C4-2B (cell line): ENCODE measurements around the gene SYTL3.
"Not testable (repeated sequence)": the region's sequence is repeated elsewhere in the genome, so short reads cannot be mapped to it uniquely, and the experiment has no call there.

Experiments
- H3K27ac ChIP-seq: fragments of 450-650 bp; 2 replicates; pipeline ENCODE4 v1.5.1; 2017
- ZFX ChIP-seq: fragments of 450-650 bp; IDR thresholded peaks from 2 replicates; pipeline ENCODE4 v1.6.1; 2017
- TF ChIP-seq, protein P1 (sequence below): fragments of 450-650 bp; conservative IDR thresholded peaks from 2 replicates; pipeline ENCODE4 v1.5.1; 2017; ENCODE audit warnings: mild to moderate bottlenecking

The SYTL3 gene

DNA sequence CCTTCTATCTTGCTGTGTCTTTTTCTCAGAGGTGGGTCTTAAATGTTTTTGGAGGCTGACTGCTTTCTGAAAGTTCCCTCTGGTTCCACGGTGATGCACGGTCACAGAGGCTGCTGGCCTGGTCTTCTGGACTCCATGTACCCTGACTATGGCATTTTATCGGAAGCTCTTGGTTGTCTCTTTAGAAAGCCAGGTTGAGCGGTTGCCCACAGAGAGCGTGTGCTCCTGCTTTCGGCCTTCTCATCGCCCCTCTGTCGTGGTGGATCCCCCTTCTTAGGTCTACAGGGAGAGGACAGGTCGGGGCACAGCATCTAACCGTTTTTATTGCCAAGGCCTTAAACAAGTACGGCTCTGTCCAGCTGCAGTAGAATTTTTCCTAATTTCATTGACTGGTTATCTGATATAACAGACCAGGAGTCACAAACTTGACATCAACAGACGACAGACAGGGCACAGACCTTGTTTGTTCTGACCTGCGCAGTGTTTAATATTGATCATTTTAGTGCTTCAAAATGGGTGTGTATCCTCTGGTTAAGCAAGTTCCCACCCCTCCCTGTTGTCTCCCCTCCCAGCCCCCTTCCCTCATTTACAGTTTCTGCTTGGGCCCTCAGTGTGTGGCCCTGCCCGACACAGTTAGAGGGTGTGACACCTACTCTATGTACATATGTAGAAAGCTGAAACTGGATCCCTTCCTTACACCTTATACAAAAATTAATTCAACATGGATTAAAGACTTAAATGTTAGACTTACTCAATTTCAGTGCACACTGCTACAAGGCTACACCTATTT lies 24.7 kb downstream of the SYTL3 start:
- TF ChIP-seq ZFX: no peak
- TF ChIP-seq, protein P1, sequence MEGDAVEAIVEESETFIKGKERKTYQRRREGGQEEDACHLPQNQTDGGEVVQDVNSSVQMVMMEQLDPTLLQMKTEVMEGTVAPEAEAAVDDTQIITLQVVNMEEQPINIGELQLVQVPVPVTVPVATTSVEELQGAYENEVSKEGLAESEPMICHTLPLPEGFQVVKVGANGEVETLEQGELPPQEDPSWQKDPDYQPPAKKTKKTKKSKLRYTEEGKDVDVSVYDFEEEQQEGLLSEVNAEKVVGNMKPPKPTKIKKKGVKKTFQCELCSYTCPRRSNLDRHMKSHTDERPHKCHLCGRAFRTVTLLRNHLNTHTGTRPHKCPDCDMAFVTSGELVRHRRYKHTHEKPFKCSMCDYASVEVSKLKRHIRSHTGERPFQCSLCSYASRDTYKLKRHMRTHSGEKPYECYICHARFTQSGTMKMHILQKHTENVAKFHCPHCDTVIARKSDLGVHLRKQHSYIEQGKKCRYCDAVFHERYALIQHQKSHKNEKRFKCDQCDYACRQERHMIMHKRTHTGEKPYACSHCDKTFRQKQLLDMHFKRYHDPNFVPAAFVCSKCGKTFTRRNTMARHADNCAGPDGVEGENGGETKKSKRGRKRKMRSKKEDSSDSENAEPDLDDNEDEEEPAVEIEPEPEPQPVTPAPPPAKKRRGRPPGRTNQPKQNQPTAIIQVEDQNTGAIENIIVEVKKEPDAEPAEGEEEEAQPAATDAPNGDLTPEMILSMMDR: no peak
- no peak overlapping the region for H3K27ac ChIP-seq

DNA sequence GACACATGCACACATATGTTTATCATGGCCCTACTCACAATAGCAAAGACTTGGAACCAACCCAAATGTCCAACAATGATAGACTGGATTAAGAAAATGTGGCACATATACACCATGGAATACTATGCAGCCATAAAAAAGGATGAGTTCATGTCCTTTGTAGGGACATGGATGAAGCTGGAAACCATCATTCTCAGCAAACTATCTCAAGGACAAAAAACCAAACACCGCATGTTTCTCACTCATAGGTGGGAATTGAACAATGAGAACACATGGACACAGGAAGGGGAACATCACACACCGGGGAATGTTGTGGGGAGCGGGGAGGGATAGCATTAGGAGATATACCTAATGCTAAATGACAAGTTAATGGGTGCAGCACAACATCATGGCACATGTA lies 27.2 kb downstream of the SYTL3 start:
- not testable (repeated sequence) for H3K27ac ChIP-seq

DNA sequence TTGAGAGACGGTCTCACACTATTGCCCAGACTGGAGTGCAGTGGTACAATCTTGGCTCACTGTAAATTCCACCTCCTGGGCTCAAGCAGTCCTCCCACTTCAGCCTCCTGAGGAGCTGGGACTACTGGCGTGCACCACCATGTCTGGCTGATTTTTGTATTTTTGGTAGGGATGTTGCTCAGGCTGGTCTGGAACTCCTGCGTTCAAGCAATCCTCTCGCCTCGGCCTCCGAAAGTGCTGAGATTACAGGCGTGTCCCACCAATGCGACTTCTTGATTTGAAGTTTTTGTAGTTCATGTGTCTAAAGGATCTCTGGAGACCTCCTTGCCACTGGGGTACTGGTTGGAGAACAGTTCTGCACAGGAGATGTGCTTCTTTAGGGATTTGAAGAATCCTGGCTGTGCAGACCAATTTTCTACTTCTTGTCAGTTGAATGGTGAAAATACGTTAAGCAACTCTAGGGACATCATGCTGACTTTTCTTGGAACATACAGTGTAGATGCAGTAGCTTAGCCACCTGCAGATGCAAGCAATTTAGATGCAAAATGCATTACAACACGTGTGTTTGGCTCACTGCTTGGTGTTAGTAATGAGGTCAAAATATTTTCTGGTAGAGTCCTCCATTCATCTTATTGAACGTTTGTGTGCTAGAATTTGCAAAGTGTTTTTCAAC lies 28.2 kb downstream of the SYTL3 start:
- TF ChIP-seq, protein P1: no peak
- no peak for TF ChIP-seq ZFX

DNA sequence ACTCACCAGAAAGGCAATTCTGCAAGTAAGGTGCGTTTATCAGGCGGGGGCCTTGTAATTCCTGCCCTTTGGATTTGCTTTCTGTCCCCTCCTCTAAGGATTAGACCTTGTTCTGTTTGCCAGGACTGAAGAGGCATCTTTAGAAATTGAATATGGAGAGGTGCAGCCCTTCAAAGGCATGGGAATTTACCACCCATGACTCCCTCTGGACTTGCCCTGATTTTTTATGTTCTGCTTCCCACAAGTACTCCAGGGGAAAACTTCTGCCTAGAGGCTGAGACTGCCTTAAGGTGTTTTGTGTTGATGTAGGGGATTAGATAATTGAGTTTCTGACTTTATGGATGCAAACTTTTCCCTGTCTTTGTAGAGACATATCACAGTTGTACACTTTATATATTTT lies 30.2 kb downstream of the SYTL3 start:
- H3K27ac ChIP-seq: no peak overlapping the region
- TF ChIP-seq, protein P1: no peak
- no peak for TF ChIP-seq ZFX

More for the DNA sequence above, 28.2 kb downstream of the SYTL3 start:
- H3K27ac ChIP-seq: no peak overlapping the region

DNA sequence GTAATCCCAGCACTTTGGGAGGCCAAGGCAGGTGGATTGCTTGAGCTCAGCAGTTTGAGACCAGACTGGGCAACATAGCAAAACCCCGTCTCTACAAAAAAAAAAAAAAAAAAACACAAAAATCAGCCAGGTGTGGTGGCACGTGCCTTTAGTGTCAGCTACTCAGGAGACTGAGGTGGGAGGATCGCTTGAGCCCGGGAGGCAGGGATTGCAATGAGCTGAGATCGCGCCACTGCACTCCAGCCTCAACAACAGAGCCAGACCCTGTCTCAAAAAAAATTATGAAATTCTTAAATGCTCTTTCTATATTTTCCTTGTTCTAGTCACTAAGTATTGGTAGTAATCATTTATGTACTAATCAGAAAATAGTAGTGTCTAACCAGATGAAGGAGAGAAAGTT lies 30.6 kb downstream of the SYTL3 start:
- no peak overlapping the region for H3K27ac ChIP-seq
- no peak for TF ChIP-seq ZFX
- TF ChIP-seq, protein P1: no peak

DNA sequence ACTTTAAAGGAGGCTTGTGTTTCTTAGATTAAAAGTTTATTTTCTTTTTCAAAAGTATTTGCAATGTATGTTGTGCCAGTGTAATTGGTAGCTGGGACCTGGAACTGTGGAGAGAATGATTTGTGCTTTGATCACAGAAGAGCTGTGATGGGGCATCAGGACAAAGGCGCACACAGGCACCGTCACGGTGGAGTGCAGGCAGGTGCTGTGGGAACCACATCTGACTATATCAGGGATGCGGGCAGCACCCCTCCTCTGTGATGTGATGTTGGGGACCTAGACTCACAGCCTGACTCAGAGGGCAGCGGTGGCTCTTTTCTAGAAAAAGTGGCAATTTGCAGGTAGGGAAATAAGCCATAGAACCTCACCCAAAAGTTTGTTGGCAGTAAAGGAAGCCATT lies 34.5 kb downstream of the SYTL3 start:
- TF ChIP-seq, protein P1: no peak
- TF ChIP-seq ZFX: no peak
- no peak overlapping the region for H3K27ac ChIP-seq

DNA sequence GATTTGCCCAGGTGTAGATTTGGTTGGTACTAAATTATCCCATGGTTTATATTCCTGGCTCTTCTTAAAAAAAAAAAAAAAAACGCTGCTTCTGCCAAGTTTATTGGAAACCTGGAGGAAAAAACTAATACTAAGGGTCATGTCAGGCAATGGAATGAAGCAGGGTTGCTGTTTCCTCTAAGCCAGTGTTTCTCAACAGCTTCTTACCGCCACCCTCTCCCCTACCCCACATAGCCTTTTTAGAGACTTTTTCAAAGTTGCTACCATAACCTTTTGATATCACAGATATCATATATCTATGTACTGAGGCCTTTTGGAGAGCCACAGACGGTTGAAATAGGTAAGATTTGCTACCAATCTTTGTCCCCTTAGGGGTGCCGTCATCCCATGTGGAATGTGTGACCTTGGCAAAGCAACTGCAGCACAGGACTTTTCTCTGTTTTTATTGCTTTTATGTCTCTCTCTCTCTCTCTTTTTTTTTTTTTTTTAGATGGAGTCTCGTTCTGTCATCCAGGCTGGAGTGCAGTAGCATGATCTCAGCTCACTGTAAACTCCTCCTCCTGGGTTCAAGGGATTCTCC lies 35.0 kb downstream of the SYTL3 start:
- H3K27ac ChIP-seq: no peak overlapping the region

More for the DNA sequence above, 35.0 kb downstream of the SYTL3 start:
- no peak for TF ChIP-seq ZFX
- TF ChIP-seq, protein P1: no peak
